Measurements from ENCODE around the gene PCNX1. TPM values are rescaled to one million over a fixed set of nuclear protein-coding genes. Genes with fewer than 3 reads are reported as not detected.

PCNX1 gene
- total and polyA plus RNA-seq, 9 of the 15 experiments (the other 6 are each of a cell fraction or from before 2014, with no cell fraction given) = 0.30 to 4.5 (median 2.3) TPM

DNA sequence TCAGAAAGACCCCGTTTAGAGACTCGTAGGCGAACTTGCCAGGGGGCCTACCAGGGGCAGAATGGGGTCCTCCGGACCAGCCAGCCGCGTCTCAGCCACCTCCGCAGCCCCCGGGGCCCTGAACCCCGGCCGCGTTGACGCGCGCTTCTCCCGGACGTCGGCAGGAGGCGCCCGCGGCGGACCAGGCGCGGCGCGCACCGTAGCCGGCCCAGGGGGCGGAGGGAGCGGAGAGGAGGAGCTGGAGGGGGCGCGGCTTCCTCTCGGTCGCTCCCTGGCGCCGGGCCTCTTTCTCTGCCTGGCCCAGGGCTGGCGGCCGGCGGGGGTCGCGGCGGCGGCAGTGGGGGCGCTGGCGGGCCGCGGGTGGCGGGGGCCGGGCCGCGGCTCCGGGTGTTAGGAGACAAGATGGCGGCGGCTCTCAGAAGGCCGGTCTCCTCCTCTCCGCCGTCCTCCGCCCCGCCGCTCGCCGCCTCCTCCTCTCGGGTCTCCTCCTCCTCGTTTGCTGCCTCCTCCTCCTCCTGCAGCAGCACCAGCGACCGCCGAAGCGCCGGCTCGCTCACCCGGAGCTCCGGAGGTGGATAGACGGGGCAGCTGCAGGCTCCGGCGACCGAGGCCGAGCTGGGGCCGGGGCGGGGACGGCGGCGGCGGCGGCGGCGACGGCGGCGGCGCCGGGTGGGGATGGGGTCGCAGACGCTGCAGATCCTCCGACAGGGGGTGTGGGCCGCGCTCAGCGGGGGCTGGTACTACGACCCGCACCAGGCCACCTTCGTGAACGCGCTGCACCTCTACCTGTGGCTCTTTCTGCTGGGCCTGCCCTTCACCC lies at the start of gene PCNX1 (continued):
- TF ChIP-seq ZKSCAN3 (CRISPR knock-in tag; IDR thresholded peaks at IDR 0.05) (no peak), ZNF41 (CRISPR knock-in tag; conservative IDR thresholded peaks at IDR 0.05) (no peak), ZNF699 (CRISPR knock-in tag; IDR thresholded peaks at IDR 0.05; ENCODE audit: insufficient replicate concordance) (no peak), JUN (IDR thresholded peaks at IDR 0.05; ENCODE audit: borderline replicate concordance, low read depth, low read length) (no peak), JUN (CRISPR knock-in tag; IDR thresholded peaks at IDR 0.05; ENCODE audit: borderline replicate concordance) (no peak), CHD4 (IDR thresholded peaks at IDR 0.05; ENCODE audit: insufficient read depth, insufficient replicate concordance, low read depth, low read length, poor library complexity, severe bottlenecking) (no peak), KAT8 (IDR thresholded peaks at IDR 0.05; ENCODE audit: low read depth) (no peak), IRF2 (CRISPR knock-in tag; IDR thresholded peaks at IDR 0.05) (no peak), RBM15 (IDR thresholded peaks at IDR 0.05; ENCODE audit: insufficient read depth, low read length) (no peak), CEBPG (CRISPR knock-in tag; IDR thresholded peaks at IDR 0.05) (no peak), CEBPG (tag; conservative IDR thresholded peaks at IDR 0.05 in 1 of 2, IDR thresholded peaks at IDR 0.05 in 1 of 2) (no peak), ARHGAP35 (IDR thresholded peaks at IDR 0.05; ENCODE audit: partially characterized antibody) (no peak), ZNF175 (CRISPR knock-in tag; IDR thresholded peaks at IDR 0.05; ENCODE audit: low read depth) (no peak), RBFOX2 (IDR thresholded peaks at IDR 0.05; ENCODE audit: low read depth, low read length) (peak; percentile 46), SP1 (CRISPR knock-in tag; IDR thresholded peaks at IDR 0.05) (no peak)
- TF ChIP-seq, protein P1, sequence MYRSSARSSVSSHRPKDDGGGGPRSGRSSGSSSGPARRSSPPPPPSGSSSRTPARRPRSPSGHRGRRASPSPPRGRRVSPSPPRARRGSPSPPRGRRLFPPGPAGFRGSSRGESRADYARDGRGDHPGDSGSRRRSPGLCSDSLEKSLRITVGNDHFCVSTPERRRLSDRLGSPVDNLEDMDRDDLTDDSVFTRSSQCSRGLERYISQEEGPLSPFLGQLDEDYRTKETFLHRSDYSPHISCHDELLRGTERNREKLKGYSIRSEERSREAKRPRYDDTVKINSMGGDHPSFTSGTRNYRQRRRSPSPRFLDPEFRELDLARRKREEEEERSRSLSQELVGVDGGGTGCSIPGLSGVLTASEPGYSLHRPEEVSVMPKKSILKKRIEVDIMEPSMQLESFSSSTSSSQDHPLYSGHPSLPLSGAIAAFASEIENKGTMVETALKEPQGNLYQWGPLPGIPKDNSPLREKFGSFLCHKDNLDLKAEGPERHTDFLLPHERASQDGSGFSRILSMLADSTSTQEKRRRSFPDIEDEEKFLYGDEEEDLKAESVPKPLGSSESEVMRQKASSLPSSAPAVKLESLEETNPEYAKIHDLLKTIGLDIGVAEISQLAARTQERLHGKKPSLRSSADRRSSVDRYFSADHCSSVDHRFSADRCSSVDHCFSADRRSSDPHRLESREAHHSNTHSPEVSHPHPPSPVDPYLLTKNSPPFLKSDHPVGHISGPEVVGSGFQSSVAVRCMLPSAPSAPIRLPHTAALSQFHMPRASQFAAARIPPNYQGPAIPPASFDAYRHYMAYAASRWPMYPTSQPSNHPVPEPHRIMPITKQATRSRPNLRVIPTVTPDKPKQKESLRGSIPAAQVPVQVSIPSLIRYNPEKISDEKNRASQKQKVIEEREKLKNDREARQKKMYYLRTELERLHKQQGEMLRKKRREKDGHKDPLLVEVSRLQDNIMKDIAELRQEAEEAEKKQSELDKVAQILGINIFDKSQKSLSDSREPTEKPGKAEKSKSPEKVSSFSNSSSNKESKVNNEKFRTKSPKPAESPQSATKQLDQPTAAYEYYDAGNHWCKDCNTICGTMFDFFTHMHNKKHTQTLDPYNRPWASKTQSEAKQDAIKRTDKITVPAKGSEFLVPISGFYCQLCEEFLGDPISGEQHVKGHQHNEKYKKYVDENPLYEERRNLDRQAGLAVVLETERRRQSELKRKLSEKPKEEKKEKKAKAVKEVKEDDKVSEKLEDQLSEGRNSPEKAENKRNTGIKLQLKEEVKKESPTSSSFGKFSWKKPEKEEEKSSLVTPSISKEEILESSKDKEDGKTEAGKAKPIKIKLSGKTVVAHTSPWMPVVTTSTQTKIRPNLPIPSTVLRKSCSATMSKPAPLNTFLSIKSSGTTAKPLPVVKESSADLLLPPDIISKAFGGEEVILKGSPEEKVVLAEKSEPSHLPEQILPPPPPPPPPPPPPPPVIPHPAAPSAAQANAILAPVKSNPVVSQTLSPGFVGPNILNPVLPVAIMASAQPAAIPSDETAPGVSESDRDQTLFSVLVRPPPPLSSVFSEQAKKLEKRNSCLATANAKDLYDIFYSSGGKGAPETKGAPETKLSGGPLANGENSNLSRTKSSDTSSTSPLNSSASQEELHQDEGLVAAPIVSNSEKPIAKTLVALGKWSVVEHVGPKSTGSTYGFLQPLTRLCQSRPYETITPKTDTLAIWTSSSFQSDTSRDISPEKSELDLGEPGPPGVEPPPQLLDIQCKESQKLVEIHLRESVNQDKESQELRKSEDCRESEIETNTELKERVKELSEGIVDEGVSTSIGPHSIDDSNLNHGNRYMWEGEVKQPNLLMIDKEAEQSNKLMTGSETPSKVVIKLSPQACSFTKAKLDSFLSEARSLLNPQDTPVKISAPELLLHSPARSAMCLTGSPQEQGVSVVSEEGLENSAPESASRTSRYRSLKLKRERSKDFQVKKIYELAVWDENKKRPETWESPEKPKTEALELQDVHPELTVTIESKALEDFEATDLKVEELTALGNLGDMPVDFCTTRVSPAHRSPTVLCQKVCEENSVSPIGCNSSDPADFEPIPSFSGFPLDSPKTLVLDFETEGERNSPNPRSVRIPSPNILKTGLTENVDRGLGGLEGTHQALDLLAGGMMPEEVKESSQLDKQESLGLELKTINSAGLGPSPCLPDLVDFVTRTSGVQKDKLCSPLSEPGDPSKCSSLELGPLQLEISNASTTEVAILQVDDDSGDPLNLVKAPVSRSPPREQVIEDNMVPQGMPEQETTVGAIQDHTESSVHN (IDR thresholded peaks at IDR 0.05; ENCODE audit: borderline replicate concordance in 1 of 2, low read depth in 1 of 2) = no peak
- TF ChIP-seq, protein P2, sequence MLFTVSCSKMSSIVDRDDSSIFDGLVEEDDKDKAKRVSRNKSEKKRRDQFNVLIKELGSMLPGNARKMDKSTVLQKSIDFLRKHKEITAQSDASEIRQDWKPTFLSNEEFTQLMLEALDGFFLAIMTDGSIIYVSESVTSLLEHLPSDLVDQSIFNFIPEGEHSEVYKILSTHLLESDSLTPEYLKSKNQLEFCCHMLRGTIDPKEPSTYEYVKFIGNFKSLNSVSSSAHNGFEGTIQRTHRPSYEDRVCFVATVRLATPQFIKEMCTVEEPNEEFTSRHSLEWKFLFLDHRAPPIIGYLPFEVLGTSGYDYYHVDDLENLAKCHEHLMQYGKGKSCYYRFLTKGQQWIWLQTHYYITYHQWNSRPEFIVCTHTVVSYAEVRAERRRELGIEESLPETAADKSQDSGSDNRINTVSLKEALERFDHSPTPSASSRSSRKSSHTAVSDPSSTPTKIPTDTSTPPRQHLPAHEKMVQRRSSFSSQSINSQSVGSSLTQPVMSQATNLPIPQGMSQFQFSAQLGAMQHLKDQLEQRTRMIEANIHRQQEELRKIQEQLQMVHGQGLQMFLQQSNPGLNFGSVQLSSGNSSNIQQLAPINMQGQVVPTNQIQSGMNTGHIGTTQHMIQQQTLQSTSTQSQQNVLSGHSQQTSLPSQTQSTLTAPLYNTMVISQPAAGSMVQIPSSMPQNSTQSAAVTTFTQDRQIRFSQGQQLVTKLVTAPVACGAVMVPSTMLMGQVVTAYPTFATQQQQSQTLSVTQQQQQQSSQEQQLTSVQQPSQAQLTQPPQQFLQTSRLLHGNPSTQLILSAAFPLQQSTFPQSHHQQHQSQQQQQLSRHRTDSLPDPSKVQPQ (CRISPR knock-in tag; IDR thresholded peaks at IDR 0.05; ENCODE audit: borderline replicate concordance) = no peak
